ENCODE measurements around the gene DCANP1.

DNA sequence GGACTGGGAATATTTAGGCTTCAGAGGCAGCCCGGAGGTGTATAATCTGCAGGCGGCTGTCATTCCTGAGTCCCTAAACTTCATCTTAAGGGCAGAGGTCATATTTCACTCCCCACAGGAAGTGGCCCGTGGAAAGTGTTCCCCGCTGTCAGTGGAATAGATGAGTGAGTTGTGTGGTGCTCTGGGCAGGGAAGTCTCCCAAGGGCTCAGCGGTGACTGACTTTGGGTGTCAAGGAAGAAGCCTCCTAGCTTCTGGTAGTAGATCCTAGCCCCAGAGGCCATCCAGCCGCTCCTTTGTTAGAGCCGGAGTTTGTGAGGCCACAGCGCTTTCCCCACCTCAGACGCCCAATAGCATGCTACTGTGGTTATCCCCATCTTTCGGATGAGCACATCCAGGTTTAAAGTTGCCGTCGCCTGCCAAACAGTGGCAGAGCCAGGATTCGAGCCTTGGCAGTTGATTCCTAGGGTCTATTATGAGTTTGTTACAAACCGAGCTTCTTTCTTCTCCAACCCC is 43.9 kb upstream of the DCANP1 start:
- TF ChIP-seq CTCF (IDR thresholded peaks at IDR 0.05) (no peak), POLR2A (IDR thresholded peaks at IDR 0.05) (no peak)

Data from heart left ventricle (tissue), 13 donors.